Measurements from ENCODE around the gene PKNOX2.

The PKNOX2 gene

DNA sequence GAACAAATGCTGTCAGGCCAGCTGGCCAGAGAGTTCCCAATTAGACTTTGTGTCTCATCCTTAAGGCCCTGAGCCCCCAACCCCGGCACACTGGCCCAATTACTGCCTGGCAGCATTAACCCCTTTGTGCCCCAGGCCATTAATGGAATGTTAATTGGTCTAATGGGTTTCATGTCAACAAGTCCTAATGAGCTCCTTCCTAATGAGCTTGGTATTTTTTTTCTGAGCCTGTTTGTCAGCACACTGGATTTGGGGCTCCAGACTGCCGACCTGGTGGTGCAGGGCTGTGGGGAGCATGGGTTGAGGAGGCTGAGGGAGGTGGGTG, 182.7 kb downstream of the PKNOX2 start:
- no peak overlapping the region for H3K4me3 ChIP-seq (replicated peaks; ENCODE audit: low read depth, low read length)
- no peak for DNase-seq (ENCODE audit: low read depth)
- TF ChIP-seq, protein P1, sequence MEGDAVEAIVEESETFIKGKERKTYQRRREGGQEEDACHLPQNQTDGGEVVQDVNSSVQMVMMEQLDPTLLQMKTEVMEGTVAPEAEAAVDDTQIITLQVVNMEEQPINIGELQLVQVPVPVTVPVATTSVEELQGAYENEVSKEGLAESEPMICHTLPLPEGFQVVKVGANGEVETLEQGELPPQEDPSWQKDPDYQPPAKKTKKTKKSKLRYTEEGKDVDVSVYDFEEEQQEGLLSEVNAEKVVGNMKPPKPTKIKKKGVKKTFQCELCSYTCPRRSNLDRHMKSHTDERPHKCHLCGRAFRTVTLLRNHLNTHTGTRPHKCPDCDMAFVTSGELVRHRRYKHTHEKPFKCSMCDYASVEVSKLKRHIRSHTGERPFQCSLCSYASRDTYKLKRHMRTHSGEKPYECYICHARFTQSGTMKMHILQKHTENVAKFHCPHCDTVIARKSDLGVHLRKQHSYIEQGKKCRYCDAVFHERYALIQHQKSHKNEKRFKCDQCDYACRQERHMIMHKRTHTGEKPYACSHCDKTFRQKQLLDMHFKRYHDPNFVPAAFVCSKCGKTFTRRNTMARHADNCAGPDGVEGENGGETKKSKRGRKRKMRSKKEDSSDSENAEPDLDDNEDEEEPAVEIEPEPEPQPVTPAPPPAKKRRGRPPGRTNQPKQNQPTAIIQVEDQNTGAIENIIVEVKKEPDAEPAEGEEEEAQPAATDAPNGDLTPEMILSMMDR (IDR thresholded peaks at IDR 0.05; ENCODE audit: low read length, missing control alignments): no peak

DNA sequence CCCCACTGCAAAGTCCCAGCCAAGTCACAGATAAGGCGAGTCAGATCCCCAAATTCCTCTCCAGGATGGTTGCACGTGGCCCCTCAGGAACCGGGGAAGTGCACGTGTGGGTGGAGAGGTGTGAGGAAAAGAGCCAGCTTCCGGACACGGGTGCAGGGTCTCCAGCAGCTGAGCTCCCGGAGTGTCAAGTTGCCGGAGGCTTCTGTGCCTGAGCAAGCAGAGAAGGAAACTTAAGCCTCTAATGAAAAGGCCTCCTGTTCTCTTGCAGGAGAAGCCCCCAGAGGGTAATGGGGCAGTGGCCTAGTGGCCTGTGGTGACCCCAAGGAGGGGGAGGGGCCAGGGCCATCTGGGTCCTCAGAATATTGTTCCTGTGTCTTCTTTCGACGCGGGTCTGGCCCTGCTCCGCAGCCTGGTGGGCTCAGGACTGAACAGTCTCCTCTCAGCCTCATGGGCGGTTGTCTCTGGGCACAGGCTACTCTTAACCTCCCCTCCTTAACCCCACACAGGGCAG, 183.6 kb downstream of the PKNOX2 start:
- TF ChIP-seq, protein P1 (IDR thresholded peaks at IDR 0.05; ENCODE audit: low read length, missing control alignments): no peak

DNA sequence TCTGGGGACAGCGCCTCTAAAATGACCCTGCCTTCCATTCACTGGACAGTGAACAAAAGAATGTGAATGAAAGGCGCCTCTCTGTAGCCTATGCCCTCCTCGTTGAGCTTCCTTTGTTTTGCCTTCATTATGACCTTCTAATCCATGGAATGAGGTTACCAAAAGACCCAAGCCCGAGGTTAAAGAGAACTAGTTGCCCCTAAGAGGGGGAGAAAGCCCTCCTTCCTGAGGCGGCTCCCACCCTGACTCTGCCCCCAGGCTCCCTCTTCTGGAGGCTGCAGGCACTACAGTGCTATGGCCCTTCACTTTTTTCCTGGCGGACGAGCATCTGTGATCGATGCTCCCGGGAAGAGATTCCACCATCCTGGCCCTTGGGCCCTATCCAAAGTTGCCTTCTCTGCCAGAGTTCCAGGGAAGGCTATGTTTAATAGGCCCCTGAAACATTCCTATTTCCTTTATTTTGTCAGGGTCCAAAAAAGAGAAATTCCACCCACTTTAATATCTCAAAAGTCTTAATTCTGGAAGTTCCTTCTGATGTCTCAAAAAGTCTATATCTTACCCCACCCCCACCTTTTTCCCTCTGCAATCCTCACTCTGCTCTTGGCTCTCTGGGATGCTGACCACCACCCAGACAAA, 184.2 kb downstream of the PKNOX2 start:
- TF ChIP-seq, protein P1 (IDR thresholded peaks at IDR 0.05; ENCODE audit: low read length, missing control alignments): peak; percentile 99
- peak; percentile 35 for DNase-seq (ENCODE audit: low read depth)
- H3K4me3 ChIP-seq (replicated peaks; ENCODE audit: low read depth, low read length): no peak overlapping the region

More for the DNA sequence above, 183.6 kb downstream of the PKNOX2 start:
- H3K4me3 ChIP-seq (replicated peaks; ENCODE audit: low read depth, low read length): no peak overlapping the region
- no peak for DNase-seq (ENCODE audit: low read depth)

DNA sequence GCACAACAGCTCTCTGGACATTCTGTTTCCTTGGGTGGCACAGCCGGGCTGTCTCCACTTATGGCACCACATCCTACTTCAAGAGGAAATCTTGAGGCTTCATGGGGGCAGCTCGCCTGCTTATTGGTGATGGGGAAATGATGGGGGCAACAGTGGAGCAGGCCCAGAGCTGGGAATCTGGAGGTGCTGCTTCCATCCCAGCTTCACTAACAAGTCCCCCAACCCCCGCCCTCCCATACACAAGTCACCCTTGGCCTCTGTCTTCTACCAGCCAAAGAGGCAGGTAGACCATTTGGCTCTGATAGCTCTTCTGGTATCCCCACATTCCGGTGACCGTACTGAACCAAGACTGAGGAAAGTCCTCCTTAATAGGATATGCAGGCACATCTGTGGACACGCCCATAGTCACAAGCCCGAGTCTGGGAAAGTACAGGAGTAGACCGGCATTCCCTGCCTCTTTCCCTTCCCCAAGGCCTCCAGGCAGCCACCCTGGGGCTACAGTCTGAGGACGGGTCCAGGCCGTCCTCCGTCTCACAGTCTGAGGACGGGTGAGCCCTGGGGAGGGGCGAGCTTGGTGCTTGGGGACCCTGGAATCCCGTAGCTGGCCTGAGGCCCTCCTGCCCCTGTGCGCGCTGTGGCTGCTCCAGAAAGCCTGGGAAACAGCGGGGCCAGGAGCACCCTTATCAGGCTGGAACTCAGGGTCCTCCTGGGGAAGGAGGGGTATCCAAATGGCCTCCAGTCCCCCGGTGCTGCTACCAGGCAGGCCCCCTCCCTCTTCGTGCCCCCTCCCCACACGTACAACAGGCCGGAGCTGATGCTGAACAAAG, 185.9 kb downstream of the PKNOX2 start:
- TF ChIP-seq, protein P1 (IDR thresholded peaks at IDR 0.05; ENCODE audit: low read length, missing control alignments): no peak
- DNase-seq (ENCODE audit: low read depth): no peak
- H3K4me3 ChIP-seq (replicated peaks; ENCODE audit: low read depth, low read length): no peak overlapping the region

DNA sequence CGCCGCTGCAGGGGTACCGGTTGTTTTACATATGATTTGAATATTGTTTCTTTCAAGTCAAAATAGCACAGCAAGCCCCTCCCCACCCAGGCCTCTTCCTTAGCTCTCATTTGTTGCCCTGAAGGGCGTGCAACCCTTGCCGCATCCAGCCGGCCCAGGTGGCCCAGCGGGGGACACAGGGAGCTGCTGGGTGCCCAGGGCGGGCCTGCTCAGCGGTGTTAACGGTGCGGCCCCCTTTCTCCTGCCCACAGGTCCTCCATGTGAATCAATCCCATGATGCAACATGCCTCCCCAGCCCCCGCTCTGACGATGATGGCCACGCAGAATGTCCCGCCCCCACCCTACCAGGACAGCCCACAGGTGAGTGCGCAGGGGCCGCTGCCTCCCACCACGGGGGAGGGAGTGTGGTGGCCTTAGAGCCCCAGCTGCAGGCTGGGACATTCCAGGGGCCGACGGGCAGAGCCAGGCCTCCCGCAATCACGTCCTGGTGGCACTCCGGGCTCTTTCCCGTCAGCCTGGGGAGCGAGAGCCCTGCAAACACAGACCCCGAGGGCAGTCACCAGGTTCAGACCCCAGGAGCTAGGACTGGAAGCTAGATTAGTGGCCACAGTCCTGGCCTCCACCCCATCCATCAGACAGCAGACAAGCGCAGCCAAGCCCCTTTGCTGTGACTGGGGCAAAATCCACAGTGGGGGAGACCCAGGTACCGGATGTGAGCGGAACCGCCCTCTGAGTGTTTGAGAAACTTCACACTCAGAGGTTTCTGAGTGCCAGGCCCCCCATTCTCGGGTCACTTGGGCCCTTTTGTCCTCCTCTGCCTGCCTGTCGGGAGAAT, 186.7 kb downstream of the PKNOX2 start:
- H3K4me3 ChIP-seq (replicated peaks; ENCODE audit: low read depth, low read length): no peak overlapping the region
- TF ChIP-seq, protein P1 (IDR thresholded peaks at IDR 0.05; ENCODE audit: low read length, missing control alignments): no peak
- no peak for DNase-seq (ENCODE audit: low read depth)

DNA sequence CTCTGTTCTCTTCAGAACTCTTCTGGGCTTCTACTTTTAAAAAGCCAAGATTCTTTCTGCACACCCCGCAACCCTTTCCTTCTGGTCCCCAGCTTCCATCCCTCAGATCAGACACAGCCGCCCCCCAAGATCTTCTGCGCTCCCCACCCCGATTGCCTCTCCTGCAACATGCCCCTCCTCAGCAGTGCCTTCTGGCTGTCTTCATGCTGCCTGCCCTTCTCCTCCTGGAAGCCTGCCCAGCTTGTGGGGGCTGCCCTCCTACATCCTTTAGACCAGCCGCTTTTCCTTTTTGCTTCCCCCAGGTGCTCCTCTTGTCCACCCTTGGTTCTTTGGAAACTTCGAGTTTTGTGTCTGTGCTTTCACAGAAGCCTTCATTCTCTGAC, 187.3 kb downstream of the PKNOX2 start:
- H3K4me3 ChIP-seq (replicated peaks; ENCODE audit: low read depth, low read length): no peak overlapping the region
- TF ChIP-seq, protein P1 (IDR thresholded peaks at IDR 0.05; ENCODE audit: low read length, missing control alignments): no peak
- DNase-seq (ENCODE audit: low read depth): no peak

Data from fibroblast of pulmonary artery (primary cell).